SK-N-SH (cell line): ENCODE data around the gene OR10A5. TPM values are rescaled to one million over a fixed set of nuclear protein-coding genes. Genes with fewer than 3 reads are reported as not detected.

Experiments
- CTCF ChIA-PET: fragments of 300-600, 350-600 bp; formaldehyde crosslinking; extraction: SDS; loops from one replicate; lab custom pipeline; 2021; lab: Yijun Ruan, JAX
- POLR2A ChIA-PET: fragments of 350-600 bp; sonication (Branson Sonifier 250); formaldehyde crosslinking; extraction: SDS; loops from one replicate; lab custom pipeline; 2020; ENCODE audit warnings: antibody characterized with exemption, inconsistent platforms; lab: Yijun Ruan, JAX
- DNase-seq: peaks from one replicate; pipeline ENCODE4 v3.0.0; 2012
- H2AFZ ChIP-seq: fragments of 200-600 bp; sonication (generic); 2 replicates; pipeline ENCODE4 v1.8.1; 2016; ENCODE audit warnings: antibody characterized with exemption, mild to moderate bottlenecking, low read depth
- H3F3A ChIP-seq: fragments of 200-600 bp; sonication (generic); replicated peaks from 2 replicates; pipeline ENCODE3; 2016; ENCODE audit warnings: antibody characterized with exemption, mild to moderate bottlenecking; ENCODE audit not compliant: insufficient read depth
- H3K27ac ChIP-seq, 2 experiments: fragments of 200-500 bp in 1 of 2; fragments of 200-600 bp in 1 of 2; sonication (Bioruptor generic) in 1 of 2; sonication (generic), shearing (Covaris generic) in 1 of 2; 2 replicates each; pipeline versions ENCODE4 v1.5.1 to v1.6.1; 2014 to 2016; ENCODE audit warnings: low read depth in 2 of 2, inconsistent platforms in 1 of 2, low read length in 1 of 2, mild to moderate bottlenecking in 1 of 2, mixed read lengths in 1 of 2
- H3K27me3 ChIP-seq: fragments of 200-600 bp; sonication (generic), shearing (Covaris generic); 2 replicates; pipeline ENCODE4 v1.6.1; 2016; ENCODE audit warnings: mixed run types; ENCODE audit not compliant: insufficient read depth
- H3K36me3 ChIP-seq, 2 experiments: fragments of 200-500 bp in 1 of 2; fragments of 200-600 bp in 1 of 2; sonication (Bioruptor generic) in 1 of 2; sonication (generic) in 1 of 2; replicated peaks in 1 of 2; 2 replicates each; pipeline versions ENCODE3 to v1.5.1; 2014 to 2016; ENCODE audit warnings: low read length in 1 of 2, mild to moderate bottlenecking in 1 of 2; ENCODE audit not compliant: insufficient read depth in 2 of 2, control insufficient read depth in 1 of 2
- H3K4me1 ChIP-seq, 2 experiments: fragments of 200-500 bp in 1 of 2; fragments of 200-600 bp in 1 of 2; sonication (Bioruptor generic) in 1 of 2; sonication (generic), shearing (Covaris generic) in 1 of 2; 2 replicates each; pipeline versions ENCODE4 v1.5.1 to v1.6.1; 2014 to 2016; ENCODE audit warnings: low read depth in 1 of 2, low read length in 1 of 2, mixed run types in 1 of 2; ENCODE audit not compliant: insufficient read depth in 2 of 2, control insufficient read depth in 1 of 2
- H3K4me2 ChIP-seq: fragments of 200-600 bp; sonication (generic), shearing (Covaris generic); 2 replicates; pipeline ENCODE4 v1.6.1; 2017; ENCODE audit warnings: mixed run types
- H3K4me3 ChIP-seq, 2 experiments: fragments of 200-500 bp in 1 of 2; fragments of 200-600 bp in 1 of 2; sonication (Bioruptor generic) in 1 of 2; sonication (generic), shearing (Covaris generic) in 1 of 2; 2 replicates each; pipeline versions ENCODE4 v1.5.1 to v1.8.1; 2014 to 2016; ENCODE audit warnings: low read depth in 2 of 2, inconsistent platforms in 1 of 2, low read length in 1 of 2, mild to moderate bottlenecking in 1 of 2, mixed read lengths in 1 of 2, moderate library complexity in 1 of 2
- H3K79me2 ChIP-seq: fragments of 200-600 bp; sonication (generic); 2 replicates; pipeline ENCODE4 v1.8.1; 2017; ENCODE audit warnings: mild to moderate bottlenecking; ENCODE audit not compliant: insufficient read depth
- H3K9ac ChIP-seq: fragments of 200-600 bp; sonication (generic); 2 replicates; pipeline ENCODE4 v1.6.1; 2017; ENCODE audit warnings: mixed run types
- H3K9me2 ChIP-seq: fragments of 200-600 bp; sonication (generic); 2 replicates; pipeline ENCODE4 v1.6.1; 2017; ENCODE audit warnings: mixed run types
- H3K9me3 ChIP-seq: fragments of 200-600 bp; sonication (generic); 2 replicates; pipeline ENCODE4 v1.6.1; 2017; ENCODE audit warnings: mixed run types, mild to moderate bottlenecking, moderate library complexity
- H4K20me1 ChIP-seq: fragments of 200-600 bp; sonication (generic); 2 replicates; pipeline ENCODE4 v1.6.1; 2017; ENCODE audit warnings: mild to moderate bottlenecking, mixed run types; ENCODE audit not compliant: insufficient read depth
- FOXJ3 ChIP-seq: sonication (generic); formaldehyde crosslinking; IDR thresholded peaks from 2 replicates; pipeline ENCODE4 v1.5.1; 2020; ENCODE audit warnings: mild to moderate bottlenecking, missing genetic modification reagents
- GABPA ChIP-seq: IDR thresholded peaks from 2 replicates; pipeline ENCODE4 v1.4.0; 2012; ENCODE audit warnings: low read depth, mild to moderate bottlenecking
- GATA2 ChIP-seq: sonication (generic); formaldehyde crosslinking; IDR thresholded peaks from 2 replicates; pipeline ENCODE4 v1.5.0; 2020; ENCODE audit warnings: mild to moderate bottlenecking, missing genetic modification reagents
- IRF3 ChIP-seq: fragments of 150-350 bp; IDR thresholded peaks from 2 replicates; pipeline ENCODE4 v1.6.1; 2016; ENCODE audit warnings: mild to moderate bottlenecking, low read depth, low read length
- MAX ChIP-seq: IDR thresholded peaks from 2 replicates; pipeline ENCODE4 v1.4.0; 2012; ENCODE audit warnings: low read depth
- NRF1 ChIP-seq: IDR thresholded peaks from 2 replicates; pipeline ENCODE4 v1.6.1; 2012; ENCODE audit warnings: low read depth, mild to moderate bottlenecking, low read length
- RAD21 ChIP-seq: IDR thresholded peaks from 2 replicates; pipeline ENCODE4 v1.6.1; 2012; ENCODE audit warnings: mild to moderate bottlenecking, low read length
- RCOR1 ChIP-seq: fragments of 150-350 bp; IDR thresholded peaks from 2 replicates; pipeline ENCODE4 v1.6.1; 2017; ENCODE audit warnings: antibody characterized with exemption, low read length
- REST ChIP-seq: IDR thresholded peaks from 2 replicates; pipeline ENCODE4 v1.6.1; 2012; ENCODE audit warnings: mild to moderate bottlenecking, low read depth, low read length, moderate library complexity
- RFX5 ChIP-seq: IDR thresholded peaks from 2 replicates; pipeline ENCODE4 v1.6.1; 2012; ENCODE audit warnings: mild to moderate bottlenecking, improper control_type of control experiment, low read length
- RXRA ChIP-seq: IDR thresholded peaks from 2 replicates; pipeline ENCODE4 v1.4.0; 2012; ENCODE audit warnings: low read depth, mild to moderate bottlenecking, borderline replicate concordance
- SIN3A ChIP-seq: IDR thresholded peaks from 2 replicates; pipeline ENCODE4 v1.6.1; 2012; ENCODE audit warnings: low read depth, mild to moderate bottlenecking, low read length, moderate library complexity, borderline replicate concordance
- USF1 ChIP-seq: IDR thresholded peaks from 2 replicates; pipeline ENCODE4 v1.4.0; 2012; ENCODE audit warnings: low read depth, borderline replicate concordance
- USF2 ChIP-seq: fragments of 150-350 bp; IDR thresholded peaks from 2 replicates; pipeline ENCODE4 v1.6.1; 2017; ENCODE audit warnings: antibody characterized with exemption, low read length, low read depth, borderline replicate concordance
- YY1 ChIP-seq: IDR thresholded peaks from 2 replicates; pipeline ENCODE4 v1.4.0; 2012; ENCODE audit warnings: low read depth, mild to moderate bottlenecking
- ZBTB33 ChIP-seq: IDR thresholded peaks from 2 replicates; pipeline ENCODE4 v1.4.0; 2012; ENCODE audit warnings: low read depth, borderline replicate concordance
- WGBS: methylation state at CpG from one replicate; pipeline ENCODE4 v1.1.6; 2017; ENCODE audit warnings: low lambda C conversion rate; 5-methylcytosine and 5-hydroxymethylcytosine counted together
- polyA plus RNA-seq, 3 experiments: library from polyadenylated mRNA; depleted of rRNA; stranded (reverse); fragments of >200 nt; gene quantifications; 2 replicates each; pipeline ENCODE4 v1.2.3, GENCODE V29; 2012

Gene OR10A5
- polyA plus RNA-seq, 1 of the 3 experiments (the other 2 are of a cell fraction), result not detected

GRCh38 chr11:6876914-6877313 lies 31.4 kb downstream of the OR10A5 start:
- TF ChIP-seq RXRA (no peak), NRF1 (no peak), GABPA (no peak), YY1 (no peak), RAD21 (no peak), IRF3 (no peak), ZBTB33 (no peak), RCOR1 (no peak), SIN3A (no peak), FOXJ3 (CRISPR knock-in tag) (no peak), MAX (no peak), GATA2 (CRISPR knock-in tag) (no peak), RFX5 (no peak), USF1 (no peak)
- no peak overlapping the region for H3K9ac ChIP-seq
- H3K9me3 ChIP-seq, result no peaks in the 10 kb centered on the region
- H3K36me3 ChIP-seq, result no peaks in the 10 kb centered on the region
- H3K27ac ChIP-seq, result no peak overlapping the region
- POLR2A ChIA-PET, result no interaction called here
- no peak overlapping the region for H2AFZ ChIP-seq
- H3K4me1 ChIP-seq, result no peaks in the 10 kb centered on the region
- H3K4me3 ChIP-seq, result no peak overlapping the region
- H4K20me1 ChIP-seq, result no peaks in the 10 kb centered on the region
- H3K4me2 ChIP-seq, result no peak overlapping the region
- no peaks in the 10 kb centered on the region for H3K27me3 ChIP-seq
- H3F3A ChIP-seq, result no peaks in the 10 kb centered on the region
- DNase-seq, result no peak
- no peaks in the 10 kb centered on the region for H3K79me2 ChIP-seq
- no peaks in the 10 kb centered on the region for H3K9me2 ChIP-seq
- 0% methylated on average over 3 of the region's 3 CpGs for WGBS
- CTCF ChIA-PET, result no interaction called here

GRCh38 chr11:6882751-6883150 lies 37.3 kb downstream of the OR10A5 start:
- Histone ChIP-seq H3K4me2 (no peak overlapping the region), H3K27ac (no peak overlapping the region), H3K9me2 (no peaks in the 10 kb centered on the region), H3K79me2 (no peaks in the 10 kb centered on the region), H4K20me1 (no peaks in the 10 kb centered on the region), H3F3A (no peaks in the 10 kb centered on the region), H3K9ac (no peak overlapping the region), H3K9me3 (no peaks in the 10 kb centered on the region), H3K36me3 (no peaks in the 10 kb centered on the region), H3K4me1 (no peaks in the 10 kb centered on the region), H3K27me3 (no peaks in the 10 kb centered on the region), H2AFZ (no peak overlapping the region), H3K4me3 (no peak overlapping the region)
- no peak for DNase-seq
- POLR2A ChIA-PET, result no interaction called here
- CTCF ChIA-PET, result no interaction called here
- TF ChIP-seq USF2 (no peak), YY1 (no peak), SIN3A (no peak), REST (no peak), GATA2 (CRISPR knock-in tag) (no peak), RXRA (no peak), ZBTB33 (no peak)
